H1 (cell line): ENCODE measurements around the gene HERC5. TPM values are rescaled to one million over a fixed set of nuclear protein-coding genes. Genes with fewer than 3 reads are reported as not detected.

Experiments
- CTCF ChIA-PET: fragments of 300-600 bp; sonication (Branson Sonifier 250); formaldehyde crosslinking; loops from one replicate; lab custom pipeline; 2021; ENCODE audit not compliant: partially characterized antibody; lab: Charles Lee
- POLR2A ChIA-PET: fragments of 300-600 bp; sonication (Branson Sonifier 250); formaldehyde crosslinking; loops from one replicate; lab custom pipeline; 2021; ENCODE audit warnings: inconsistent platforms; ENCODE audit not compliant: partially characterized antibody; lab: Charles Lee
- DNase-seq, 2 experiments: peaks; one replicate each; pipeline versions ENCODE4 v3.0.0 to v3.0.0-alpha.2; 2010 to 2022; ENCODE audit warnings: low spot score in 2 of 2, low read depth in 1 of 2, mixed read lengths in 1 of 2
- FAIRE-seq: peaks from 2 replicates; lab custom pipeline; 2011; peaks lifted over from hg19 to GRCh38; lab: Jason Lieb, UNC
- H2AFZ ChIP-seq: 2 replicates; pipeline ENCODE4 v1.8.1; 2012; ENCODE audit warnings: low read length, inconsistent platforms
- H2AK5ac ChIP-seq: 2 replicates; pipeline ENCODE4 v1.6.1; 2013; ENCODE audit warnings: low read depth, low read length
- H2BK120ac ChIP-seq: replicated peaks from 2 replicates; pipeline ENCODE3; 2013; ENCODE audit warnings: low read depth, low read length, inconsistent platforms
- H2BK12ac ChIP-seq: 2 replicates; pipeline ENCODE4 v1.6.1; 2013; ENCODE audit warnings: low read depth, low read length
- H2BK15ac ChIP-seq: 2 replicates; pipeline ENCODE4 v1.6.1; 2013; ENCODE audit warnings: low read length
- H2BK20ac ChIP-seq: 2 replicates; pipeline ENCODE4 v1.6.1; 2013; ENCODE audit warnings: low read length
- H2BK5ac ChIP-seq: 2 replicates; pipeline ENCODE4 v1.6.1; 2013; ENCODE audit warnings: low read depth, low read length
- H3K14ac ChIP-seq: 2 replicates; pipeline ENCODE4 v1.6.1; 2013; ENCODE audit warnings: inconsistent platforms; ENCODE audit not compliant: insufficient read length
- H3K18ac ChIP-seq: 2 replicates; pipeline ENCODE4 v1.6.1; 2013; ENCODE audit warnings: low read length; ENCODE audit errors: extremely low read depth
- H3K23ac ChIP-seq: 2 replicates; pipeline ENCODE4 v1.6.1; 2013; ENCODE audit warnings: inconsistent platforms; ENCODE audit not compliant: insufficient read length
- H3K23me2 ChIP-seq: 2 replicates; pipeline ENCODE4 v1.6.1; 2013; ENCODE audit warnings: low read depth, low read length
- H3K27ac ChIP-seq: 2 replicates; pipeline ENCODE4 v1.6.1; 2011; ENCODE audit warnings: low read depth, low read length, inconsistent platforms
- H3K27me3 ChIP-seq, 4 experiments: replicated peaks in 1 of 4; 1 replicate in 1 of 4; 2 replicates in 3 of 4; pipeline versions ENCODE4 v1.6.1 to v1.8.1; 2011 to 2013; ENCODE audit warnings: low read length in 3 of 4, mild to moderate bottlenecking in 3 of 4, inconsistent platforms in 2 of 4, mixed read lengths in 2 of 4, moderate library complexity in 1 of 4; ENCODE audit not compliant: control insufficient read depth in 3 of 4, insufficient read depth in 3 of 4; ENCODE audit errors: extremely low read depth in 1 of 4
- H3K36me3 ChIP-seq, 4 experiments: 2 replicates each; pipeline versions ENCODE4 v1.6.1 to v1.8.1; 2011 to 2013; ENCODE audit warnings: mild to moderate bottlenecking in 4 of 4, low read length in 3 of 4, moderate library complexity in 2 of 4, control low read depth in 1 of 4, inconsistent platforms in 1 of 4; ENCODE audit not compliant: insufficient read depth in 4 of 4, control insufficient read depth in 2 of 4
- H3K4ac ChIP-seq: replicated peaks from 2 replicates; pipeline ENCODE3; 2013; ENCODE audit warnings: low read length, low read depth, mixed read lengths, inconsistent platforms; ENCODE audit not compliant: insufficient read length
- H3K4me1 ChIP-seq, 4 experiments: replicated peaks in 1 of 4; 1 replicate in 1 of 4; 2 replicates in 3 of 4; pipeline versions ENCODE4 v1.6.1 to v1.8.1; 2011 to 2013; ENCODE audit warnings: low read length in 3 of 4, inconsistent platforms in 2 of 4, mixed read lengths in 1 of 4; ENCODE audit not compliant: insufficient read depth in 4 of 4, control insufficient read depth in 3 of 4
- H3K4me2 ChIP-seq, 2 experiments: 2 replicates each; pipeline versions ENCODE4 v1.6.1 to v1.8.1; 2011 to 2013; ENCODE audit warnings: low read depth in 2 of 2, low read length in 2 of 2, control low read depth in 1 of 2, inconsistent platforms in 1 of 2, mild to moderate bottlenecking in 1 of 2; ENCODE audit not compliant: insufficient read depth in 1 of 2
- H3K4me3 ChIP-seq, 4 experiments: fragments of 200-600, 300-600 bp in 1 of 4; sonication (generic), shearing (Covaris generic), sonication (Bioruptor Twin) in 1 of 4; 2 replicates each; pipeline versions ENCODE4 v1.5.1 to v1.8.1; 2011 to 2016; ENCODE audit warnings: low read length in 4 of 4, low read depth in 3 of 4, control low read depth in 2 of 4, inconsistent platforms in 2 of 4, mild to moderate bottlenecking in 2 of 4, mixed read lengths in 1 of 4, moderate library complexity in 1 of 4; ENCODE audit not compliant: insufficient read depth in 2 of 4; ENCODE audit errors: extremely low read depth in 1 of 4
- H3K56ac ChIP-seq: replicated peaks from 2 replicates; pipeline ENCODE3; 2013; ENCODE audit warnings: low read depth, mild to moderate bottlenecking, mixed read lengths, low read length, inconsistent platforms; ENCODE audit not compliant: insufficient read length
- H3K79me1 ChIP-seq: 2 replicates; pipeline ENCODE4 v1.6.1; 2013; ENCODE audit warnings: low read depth, low read length, control low read depth
- H3K79me2 ChIP-seq, 2 experiments: 2 replicates each; pipeline versions ENCODE4 v1.6.1 to v1.8.1; 2012 to 2013; ENCODE audit warnings: low read length in 2 of 2, mild to moderate bottlenecking in 2 of 2, inconsistent platforms in 1 of 2; ENCODE audit not compliant: insufficient read depth in 2 of 2, control insufficient read depth in 1 of 2
- H3K9ac ChIP-seq, 4 experiments: replicated peaks in 1 of 4; 1 replicate in 1 of 4; 2 replicates in 3 of 4; pipeline versions ENCODE4 v1.6.1 to v1.8.1; 2011 to 2013; ENCODE audit warnings: low read depth in 3 of 4, low read length in 3 of 4, control low read depth in 2 of 4, mild to moderate bottlenecking in 2 of 4, moderate library complexity in 2 of 4, inconsistent platforms in 1 of 4; ENCODE audit errors: extremely low read depth in 1 of 4
- H3K9me3 ChIP-seq, 2 experiments: 2 replicates each; pipeline versions ENCODE4 v1.6.1 to v1.8.1; 2012 to 2013; ENCODE audit warnings: mild to moderate bottlenecking in 2 of 2, moderate library complexity in 2 of 2, control low read depth in 1 of 2, inconsistent platforms in 1 of 2, low read depth in 1 of 2, low read length in 1 of 2, mixed read lengths in 1 of 2; ENCODE audit not compliant: insufficient read depth in 2 of 2
- H4K20me1 ChIP-seq, 2 experiments: replicated peaks in 1 of 2; 2 replicates each; pipeline versions ENCODE3 to v1.8.1; 2011 to 2013; ENCODE audit warnings: inconsistent platforms in 2 of 2, low read length in 2 of 2, mild to moderate bottlenecking in 1 of 2; ENCODE audit not compliant: insufficient read depth in 2 of 2, control insufficient read depth in 1 of 2
- H4K5ac ChIP-seq: 2 replicates; pipeline ENCODE4 v1.6.1; 2013; ENCODE audit warnings: low read length, low read depth, mixed read lengths, inconsistent platforms; ENCODE audit not compliant: insufficient read length
- H4K8ac ChIP-seq: 2 replicates; pipeline ENCODE4 v1.8.0; 2013; ENCODE audit warnings: mild to moderate bottlenecking, moderate library complexity, low read length, inconsistent platforms; ENCODE audit not compliant: insufficient read depth; ENCODE audit errors: extremely low read depth
- H4K91ac ChIP-seq: replicated peaks from 2 replicates; pipeline ENCODE3; 2013; ENCODE audit warnings: low read length, mixed read lengths, inconsistent platforms; ENCODE audit not compliant: insufficient read length
- TBP ChIP-seq: IDR thresholded peaks from 2 replicates; pipeline ENCODE4 v1.6.1; 2011; ENCODE audit warnings: low read depth, low read length, improper control_type of control experiment
- WGBS, 2 experiments: shearing (Covaris generic) in 1 of 2; methylation state at CpG; one replicate each; pipeline versions ENCODE4 v1.1.6 to v1.1.7; 2013 to 2015; ENCODE audit warnings: low lambda C conversion rate in 2 of 2, mixed read lengths in 2 of 2, inconsistent platforms in 1 of 2, low coverage in 1 of 2, missing lambda C conversion rate in 1 of 2; ENCODE audit not compliant: insufficient replicate concordance in 2 of 2, insufficient coverage in 1 of 2, insufficient read length in 1 of 2; ENCODE audit errors: extremely low coverage in 1 of 2, missing lambda C conversion rate in 1 of 2; 5-methylcytosine and 5-hydroxymethylcytosine counted together
- polyA plus RNA-seq, 7 experiments: library from polyadenylated mRNA; depleted of rRNA in 3 of 7; stranded (reverse) in 5 of 7; unstranded in 2 of 7; fragments of >200 nt in 5 of 7; fragments of 200-250 nt in 2 of 7; gene quantifications; 1 replicate in 5 of 7; 2 replicates in 1 of 7; 4 replicates in 1 of 7; pipeline versions ENCODE4 v1.2.1 to v1.2.3, GENCODE V29; 2011 to 2013; ENCODE audit warnings: missing spikeins in 2 of 7, mixed read lengths in 2 of 7
- total RNA-seq: library from RNA; stranded (reverse); fragmentation: NEBNext Ultra II Directional; extraction: Animal tissue kit (Norgen Biotek cat#: 25700); gene quantifications from 2 replicates; pipeline ENCODE4 v1.2.1, GENCODE V29; 2021

Gene HERC5
- total and polyA plus RNA-seq, 2 of the 8 experiments (the other 6 are each of a cell fraction or from before 2014, with no cell fraction given) = 6.6 to 20.7 TPM

DNA sequence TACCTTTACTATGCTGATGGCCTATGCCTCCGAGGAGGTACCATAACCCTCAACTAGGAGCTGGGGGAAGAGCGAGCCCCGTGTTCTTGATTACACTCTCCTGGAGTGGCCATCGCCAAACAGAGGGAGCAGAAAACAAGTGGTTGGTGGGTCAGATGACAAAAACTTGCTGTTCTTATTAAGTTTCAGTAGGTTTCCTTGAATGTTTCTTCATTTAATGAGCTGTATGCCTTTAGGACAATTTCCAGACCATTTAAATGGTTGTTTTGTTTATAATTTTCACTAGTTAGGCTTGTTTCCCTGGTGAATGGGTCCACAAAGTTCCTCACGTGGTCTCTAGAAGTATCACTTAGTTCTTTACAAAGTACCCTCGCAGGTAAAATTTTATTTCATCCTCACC is 62.0 kb downstream of the HERC5 start:
- Histone ChIP-seq H3K23me2 (no peaks in the 10 kb centered on the region), H3K36me3 (peaks cover 0 to 16% (median 4%) of the 10 kb centered on the region in 4 experiments; a peak in 4 of 8 replicates), H4K5ac (no peak overlapping the region), H2BK15ac (no peak overlapping the region), H2BK5ac (no peak overlapping the region), H3K4me1 (peaks cover 0 to 3% (median 2%) of the 10 kb centered on the region in 4 experiments; a peak in 5 of 7 replicates), H3K4me3 (no peak overlapping the region), H2BK20ac (no peak overlapping the region), H3K27me3 (no peaks in the 10 kb centered on the region), H3K27ac (no peak overlapping the region), H3K23ac (no peak overlapping the region), H3K4ac (no peak overlapping the region), H2AK5ac (no peak overlapping the region), H4K20me1 (peaks cover 3% of the 10 kb centered on the region in 2 experiments), H3K18ac (no peak overlapping the region), H3K79me2 (peaks cover 0 to 23% of the 10 kb centered on the region in 2 experiments; a peak in 3 of 4 replicates), H2BK120ac (no peak overlapping the region), H3K14ac (no peak overlapping the region), H3K4me2 (no peak overlapping the region), H2AFZ (no peak overlapping the region), H3K9ac (no peak overlapping the region), H3K56ac (no peak overlapping the region), H3K9me3 (no peaks in the 10 kb centered on the region), H4K8ac (no peak overlapping the region), H3K79me1 (no peaks in the 10 kb centered on the region), H2BK12ac (no peak overlapping the region), H4K91ac (no peak overlapping the region)
- FAIRE-seq = no peak
- ChIA-PET CTCF (interaction anchor here (0.6 to 7.7 kb wide), 4 partner anchors 35 to 307 kb away, joined by 3 to 112 read pairs (median 8); no protein-coding TSS in a partner anchor), POLR2A (interaction anchor here (0.8 kb wide), 1 partner anchor 80 kb away, joined by 6 read pairs; no protein-coding TSS in a partner anchor)
- 90% methylated on average over 6 of the region's 6 CpGs; no CpG with 5 or more reads in 1 of the 2 experiments for WGBS, 2 experiments
- no peak for TF ChIP-seq TBP
- DNase-seq = no peak
